Inferior parietal cortex (tissue), 1 donor: ENCODE data around the gene PGAM2.

Experiments used
- DNase-seq: peaks from one replicate; pipeline ENCODE4 v3.0.0-alpha.2; 2016; ENCODE audit errors: extremely low spot score

The PGAM2 gene

DNA sequence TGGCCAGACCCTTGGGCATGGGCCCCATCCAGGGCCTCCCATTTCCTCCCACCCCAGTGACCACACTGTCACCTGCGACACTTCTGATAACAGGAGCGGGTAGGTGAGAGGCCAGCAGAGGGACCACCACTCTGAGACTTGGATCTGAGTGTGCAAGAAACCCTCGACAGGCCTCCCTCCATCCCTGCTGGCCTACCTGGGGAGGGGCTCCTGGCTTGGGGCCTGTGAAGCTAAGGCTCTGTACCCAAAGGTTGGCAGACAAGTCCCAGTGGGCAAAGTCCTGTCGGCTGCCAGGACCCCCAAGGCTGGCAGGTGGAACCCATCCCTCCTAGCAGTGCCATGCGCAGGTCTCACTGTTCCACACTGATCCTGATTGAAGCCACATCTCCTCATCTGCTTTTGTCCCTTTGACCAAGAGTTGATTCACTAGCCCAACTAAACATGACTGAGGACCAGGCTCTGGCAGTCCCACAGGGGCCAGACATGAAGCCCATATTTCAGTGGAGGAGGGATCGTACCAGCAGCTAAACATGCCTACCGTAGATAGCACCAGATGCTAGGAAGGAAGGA is 1.2 kb upstream of the PGAM2 start:
- no peak for DNase-seq

DNA sequence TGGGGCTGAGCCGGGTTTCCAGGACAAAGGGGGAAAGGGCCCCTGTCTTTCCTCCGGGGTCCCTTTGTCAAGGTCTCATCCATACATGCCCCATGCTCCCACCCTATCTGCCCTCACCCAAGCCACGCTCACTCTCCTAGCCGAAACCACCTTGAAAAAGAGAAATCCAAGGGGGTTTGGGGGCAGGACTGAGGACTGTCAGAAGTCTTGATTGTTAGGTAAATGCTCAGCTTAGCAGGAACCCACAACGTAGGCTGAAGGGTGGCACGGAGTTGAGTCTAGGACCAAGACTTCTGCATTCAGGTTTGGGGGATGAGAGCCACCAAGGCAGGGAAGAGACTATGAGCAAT is 719 bp upstream of the PGAM2 start:
- DNase-seq = no peak

DNA sequence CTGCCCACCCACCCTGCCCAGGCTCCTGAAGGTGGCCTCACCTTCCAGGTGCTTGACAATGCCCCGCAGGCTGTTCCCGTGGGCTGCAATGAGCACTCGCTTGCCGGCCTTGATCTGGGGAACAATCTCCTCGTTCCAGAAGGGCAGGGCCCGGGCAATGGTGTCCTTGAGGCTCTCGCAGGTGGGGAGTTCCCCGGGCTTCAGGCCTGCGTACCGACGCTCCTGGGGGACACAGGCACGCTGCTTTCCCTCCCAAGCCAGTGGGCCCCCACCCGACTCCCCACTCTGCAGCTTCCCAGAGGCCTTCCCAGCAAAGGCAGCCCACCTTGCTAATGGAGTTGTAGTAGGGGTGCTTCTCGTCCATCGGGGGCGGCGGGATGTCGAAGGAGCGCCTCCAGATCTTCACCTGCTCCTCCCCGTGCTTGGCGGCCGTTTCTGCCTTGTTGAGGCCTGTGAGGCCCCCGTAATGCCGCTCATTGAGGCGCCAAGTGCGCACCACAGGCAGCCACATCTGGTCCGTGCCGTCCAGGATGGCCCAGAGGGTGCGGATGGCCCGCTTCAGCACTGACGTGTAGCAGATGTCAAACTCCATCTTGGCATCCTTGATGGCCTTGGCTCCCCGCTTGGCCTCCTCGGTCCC is 456 bp downstream of the PGAM2 start:
- no peak for DNase-seq

DNA sequence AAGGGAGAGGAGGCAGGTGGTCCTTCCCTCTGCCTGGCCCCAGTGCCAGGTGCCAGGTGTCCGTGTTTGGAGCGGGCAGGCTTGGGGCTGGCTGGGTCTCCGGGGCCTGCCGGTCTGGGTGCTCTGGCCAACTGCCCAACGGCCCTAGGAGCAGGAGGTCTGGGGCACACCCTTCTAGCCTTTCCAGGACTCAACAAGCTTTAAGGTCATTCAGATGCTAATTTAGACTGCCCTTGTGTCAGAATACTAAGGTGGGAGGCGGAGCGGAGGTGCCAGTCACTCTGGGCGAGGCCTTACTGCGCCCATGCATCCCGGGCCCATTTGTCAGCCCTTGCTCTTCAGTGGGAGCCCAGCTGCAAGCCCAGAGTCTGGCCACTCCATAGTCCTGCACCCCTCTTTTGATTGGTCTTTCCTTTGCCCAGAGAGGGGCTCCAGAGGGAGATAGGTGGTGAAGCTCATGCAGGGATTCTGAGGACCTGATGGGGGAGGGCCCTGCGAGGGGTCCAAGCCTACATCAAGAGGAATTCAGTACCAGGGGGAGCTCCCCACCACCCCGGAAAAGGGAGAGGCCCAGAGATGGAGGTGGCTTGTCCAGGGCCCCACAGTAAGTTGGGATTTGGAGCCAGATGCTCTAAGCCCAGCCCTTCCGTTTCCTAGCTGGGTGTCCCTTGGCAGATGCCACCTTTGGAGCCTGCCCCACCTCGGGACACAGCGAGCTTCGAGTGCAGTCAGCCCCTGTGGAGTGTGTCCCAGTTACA is 1.3 kb downstream of the PGAM2 start:
- no peak for DNase-seq

DNA sequence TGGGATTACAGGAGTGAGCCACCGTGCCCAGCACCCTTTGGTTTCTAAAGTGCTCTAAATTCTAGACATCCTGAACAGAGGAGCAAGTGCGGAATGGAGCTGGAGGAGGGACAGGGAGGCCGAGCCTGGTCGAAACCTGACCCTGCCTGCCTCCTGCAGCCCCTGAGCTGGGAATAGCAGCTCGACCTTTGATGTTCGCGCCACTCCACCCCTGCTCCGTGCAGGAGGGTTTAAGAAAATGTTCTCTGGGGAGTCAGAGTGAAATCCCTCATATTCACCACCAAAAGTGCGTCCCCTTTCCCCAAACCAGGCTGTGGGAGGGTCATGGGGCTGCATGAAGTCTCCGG is 1.8 kb downstream of the PGAM2 start:
- no peak for DNase-seq

DNA sequence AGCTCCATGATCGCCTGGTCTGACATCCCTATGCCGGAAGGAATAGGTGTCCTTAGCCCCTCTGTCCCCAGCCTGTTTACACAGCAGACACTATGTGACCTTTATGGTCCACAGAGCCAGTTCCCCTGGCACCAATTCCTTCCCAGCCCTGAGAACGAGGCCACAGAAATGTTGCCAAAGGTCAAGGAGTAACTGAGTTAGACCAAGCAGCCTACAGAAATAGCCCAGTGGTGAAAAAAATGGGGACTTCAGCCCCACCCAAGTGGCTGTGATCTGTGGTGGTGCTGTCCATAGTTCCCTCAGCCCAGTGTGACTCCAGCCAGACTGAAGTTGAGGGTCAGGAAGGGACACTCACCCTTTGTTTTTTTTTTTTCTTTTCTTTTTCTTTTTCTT is 2.5 kb downstream of the PGAM2 start:
- DNase-seq = no peak

DNA sequence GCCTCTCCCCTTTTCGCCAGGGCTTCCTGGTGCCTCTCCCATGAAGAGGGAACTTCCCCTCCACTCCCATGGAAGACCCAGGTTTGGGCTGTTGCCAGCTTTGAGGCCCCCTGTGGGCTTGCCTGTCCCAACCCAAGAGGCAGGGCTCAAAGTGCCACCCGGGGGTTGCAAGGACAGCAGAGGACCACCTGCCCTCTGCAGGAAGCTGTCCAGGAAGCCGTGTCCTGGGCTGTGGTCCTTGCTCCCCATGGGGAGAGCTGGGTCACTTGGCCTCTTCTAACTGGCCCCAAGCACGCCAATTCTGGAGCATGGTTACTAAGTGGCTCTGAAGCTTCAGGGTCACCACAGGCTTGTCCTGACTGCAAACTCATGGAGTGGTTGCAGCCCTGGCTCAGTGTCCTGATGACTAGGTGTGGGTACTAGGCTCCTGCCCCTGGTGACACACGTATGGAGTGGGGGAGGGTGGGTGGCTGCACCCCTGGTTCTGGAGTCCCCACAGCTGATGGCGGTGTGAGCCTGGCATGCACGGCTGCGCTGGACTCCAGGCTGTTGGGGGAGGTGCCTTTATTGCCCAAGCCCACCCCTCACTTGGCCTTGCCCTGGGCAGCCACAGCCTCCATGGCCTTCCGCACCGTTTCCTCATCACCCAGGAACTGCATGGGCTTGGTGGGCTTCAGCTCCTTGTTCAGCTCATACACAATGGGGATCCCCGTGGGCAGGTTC is 3.0 kb downstream of the PGAM2 start:
- no peak for DNase-seq

DNA sequence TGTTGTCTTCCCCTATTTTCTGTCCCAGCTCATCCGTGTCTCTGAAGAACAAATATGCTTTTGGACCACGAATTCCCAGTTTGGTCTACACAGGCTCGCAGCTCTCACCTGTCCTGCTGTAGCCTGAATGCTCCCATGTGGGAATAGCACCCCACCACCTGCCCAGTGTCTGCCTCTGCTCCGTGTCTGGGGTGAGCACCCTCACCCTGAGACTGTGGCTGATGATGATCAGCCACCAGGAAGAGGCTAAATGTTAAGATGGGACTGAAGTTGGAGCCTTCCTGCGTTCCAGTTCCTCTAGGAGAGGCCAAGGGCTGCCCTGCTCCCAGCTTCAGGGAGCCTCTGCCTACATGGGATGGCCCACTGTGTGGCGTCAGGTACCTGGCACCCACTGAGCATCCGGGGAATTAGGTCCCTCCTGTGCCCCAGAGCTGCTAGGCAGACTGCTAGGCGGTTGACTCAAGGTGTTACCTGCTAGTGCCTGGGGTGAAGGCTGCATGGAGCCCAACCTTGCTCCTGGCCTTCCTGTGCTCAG is 3.7 kb downstream of the PGAM2 start:
- no peak for DNase-seq

DNA sequence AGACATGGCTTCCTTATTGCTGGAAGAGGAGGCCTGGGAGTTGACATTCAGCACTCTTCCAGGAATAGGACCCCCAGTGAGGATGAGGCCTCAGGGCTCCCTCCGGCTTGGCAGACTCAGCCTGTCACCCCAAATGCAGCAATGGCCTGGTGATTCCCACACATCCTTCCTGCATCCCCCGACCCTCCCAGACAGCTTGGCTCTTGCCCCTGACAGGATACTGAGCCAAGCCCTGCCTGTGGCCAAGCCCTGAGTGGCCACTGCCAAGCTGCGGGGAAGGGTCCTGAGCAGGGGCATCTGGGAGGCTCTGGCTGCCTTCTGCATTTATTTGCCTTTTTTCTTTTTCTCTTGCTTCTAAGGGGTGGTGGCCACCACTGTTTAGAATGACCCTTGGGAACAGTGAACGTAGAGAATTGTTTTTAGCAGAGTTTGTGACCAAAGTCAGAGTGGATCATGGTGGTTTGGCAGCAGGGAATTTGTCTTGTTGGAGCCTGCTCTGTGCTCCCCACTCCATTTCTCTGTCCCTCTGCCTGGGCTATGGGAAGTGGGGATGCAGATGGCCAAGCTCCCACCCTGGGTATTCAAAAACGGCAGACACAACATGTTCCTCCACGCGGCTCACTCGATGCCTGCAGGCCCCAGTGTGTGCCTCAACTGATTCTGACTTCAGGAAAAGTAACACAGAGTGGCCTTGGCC is 4.3 kb downstream of the PGAM2 start:
- no peak for DNase-seq

DNA sequence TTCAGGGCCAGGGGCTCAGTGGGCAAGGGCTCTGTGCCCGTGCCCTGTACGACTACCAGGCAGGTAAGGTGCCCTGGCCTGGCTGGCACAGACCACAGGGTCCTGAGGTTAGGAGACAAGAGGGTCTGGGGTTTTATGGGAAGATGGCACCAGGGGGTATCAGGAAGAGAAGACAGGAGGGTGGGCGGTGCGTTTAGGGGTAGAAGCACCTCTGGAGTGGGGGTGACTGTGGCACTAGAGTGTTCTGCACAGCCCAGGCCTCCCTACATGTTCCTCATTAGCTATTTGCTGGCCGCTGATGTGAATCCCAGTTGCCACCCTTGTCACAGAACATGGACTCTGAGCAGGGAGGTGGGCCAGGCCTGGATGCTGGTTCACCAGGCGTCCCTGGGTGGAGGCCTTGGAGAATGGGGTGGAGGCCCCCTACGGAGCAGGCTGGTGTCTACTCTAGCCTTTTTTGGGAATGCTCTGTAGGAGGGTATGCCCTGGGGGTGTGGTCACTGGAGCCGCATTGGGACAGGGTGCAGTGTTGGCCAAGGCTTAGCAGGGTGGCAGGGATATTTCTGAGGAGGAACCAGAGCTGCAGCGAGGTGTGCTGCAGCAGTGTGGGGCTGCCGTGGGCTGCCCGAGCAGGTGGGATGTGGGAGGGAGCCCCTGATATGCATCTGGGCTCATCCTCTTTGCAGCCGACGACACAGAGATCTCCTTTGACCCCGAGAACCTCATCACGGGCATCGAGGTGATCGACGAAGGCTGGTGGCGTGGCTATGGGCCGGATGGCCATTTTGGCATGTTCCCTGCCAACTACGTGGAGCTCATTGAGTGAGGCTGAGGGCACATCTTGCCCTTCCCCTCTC is 5.0 kb downstream of the PGAM2 start:
- DNase-seq = no peak

DNA sequence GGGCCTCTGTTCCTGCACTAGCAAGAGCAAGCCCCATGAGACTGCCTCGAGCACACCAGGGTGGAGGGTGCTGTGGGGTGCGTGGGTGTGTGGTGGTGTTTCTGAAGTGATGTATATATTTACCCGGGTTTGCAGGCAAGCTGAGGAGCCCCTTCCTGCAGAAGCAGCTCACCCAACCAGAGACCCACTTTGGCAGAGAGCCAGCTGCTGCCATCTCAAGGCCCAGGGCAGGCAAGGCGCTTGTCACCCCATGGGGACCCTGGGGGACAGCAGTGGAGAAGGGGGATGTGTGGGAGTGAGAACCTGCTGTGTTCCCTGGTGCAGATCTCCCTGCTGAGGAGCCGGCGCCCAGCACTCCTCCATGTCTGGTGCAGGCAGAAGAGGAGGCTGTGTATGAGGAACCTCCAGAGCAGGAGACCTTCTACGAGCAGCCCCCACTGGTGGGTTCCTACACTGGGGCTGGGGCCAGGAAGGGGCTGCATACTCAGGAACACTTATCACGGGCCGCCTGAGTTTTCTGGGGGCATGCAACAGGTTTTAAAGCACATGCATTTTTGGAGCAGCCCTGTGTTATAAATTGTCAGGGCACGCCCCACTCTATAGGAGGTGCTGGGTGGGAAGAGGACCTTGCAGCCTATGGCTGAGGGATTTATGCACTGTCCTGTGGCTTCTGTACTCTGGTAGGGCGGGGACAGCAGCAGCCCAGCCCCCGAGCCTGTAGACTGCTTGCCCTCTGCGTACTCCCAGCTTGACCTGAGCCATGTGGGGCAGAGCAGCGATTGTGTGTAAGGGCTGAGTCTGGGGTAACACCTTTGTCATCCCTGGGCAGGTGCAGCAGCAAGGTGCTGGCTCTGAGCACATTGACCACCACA is 5.9 kb downstream of the PGAM2 start:
- DNase-seq = no peak

DNA sequence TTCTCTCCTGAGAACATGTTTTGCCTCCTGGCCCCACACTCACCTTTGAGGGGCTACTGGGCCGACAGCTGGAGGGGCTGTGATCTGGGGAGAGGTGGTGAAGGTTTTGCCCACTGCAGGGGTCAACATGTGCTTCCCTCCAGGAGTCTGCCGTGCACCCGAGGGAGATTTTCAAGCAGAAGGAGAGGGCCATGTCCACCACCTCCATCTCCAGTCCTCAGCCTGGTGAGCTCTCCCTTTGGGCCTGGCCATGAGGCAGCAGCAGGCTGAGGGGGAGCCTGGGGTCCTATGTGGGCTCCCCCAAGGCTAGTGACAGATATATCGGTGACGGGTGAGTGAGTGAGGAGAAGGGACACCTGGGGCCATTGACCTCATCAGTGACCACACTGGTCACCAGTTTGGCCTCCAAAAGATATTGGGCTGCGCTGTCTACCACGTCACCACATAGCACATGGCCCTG is 6.6 kb downstream of the PGAM2 start:
- no peak for DNase-seq

DNA sequence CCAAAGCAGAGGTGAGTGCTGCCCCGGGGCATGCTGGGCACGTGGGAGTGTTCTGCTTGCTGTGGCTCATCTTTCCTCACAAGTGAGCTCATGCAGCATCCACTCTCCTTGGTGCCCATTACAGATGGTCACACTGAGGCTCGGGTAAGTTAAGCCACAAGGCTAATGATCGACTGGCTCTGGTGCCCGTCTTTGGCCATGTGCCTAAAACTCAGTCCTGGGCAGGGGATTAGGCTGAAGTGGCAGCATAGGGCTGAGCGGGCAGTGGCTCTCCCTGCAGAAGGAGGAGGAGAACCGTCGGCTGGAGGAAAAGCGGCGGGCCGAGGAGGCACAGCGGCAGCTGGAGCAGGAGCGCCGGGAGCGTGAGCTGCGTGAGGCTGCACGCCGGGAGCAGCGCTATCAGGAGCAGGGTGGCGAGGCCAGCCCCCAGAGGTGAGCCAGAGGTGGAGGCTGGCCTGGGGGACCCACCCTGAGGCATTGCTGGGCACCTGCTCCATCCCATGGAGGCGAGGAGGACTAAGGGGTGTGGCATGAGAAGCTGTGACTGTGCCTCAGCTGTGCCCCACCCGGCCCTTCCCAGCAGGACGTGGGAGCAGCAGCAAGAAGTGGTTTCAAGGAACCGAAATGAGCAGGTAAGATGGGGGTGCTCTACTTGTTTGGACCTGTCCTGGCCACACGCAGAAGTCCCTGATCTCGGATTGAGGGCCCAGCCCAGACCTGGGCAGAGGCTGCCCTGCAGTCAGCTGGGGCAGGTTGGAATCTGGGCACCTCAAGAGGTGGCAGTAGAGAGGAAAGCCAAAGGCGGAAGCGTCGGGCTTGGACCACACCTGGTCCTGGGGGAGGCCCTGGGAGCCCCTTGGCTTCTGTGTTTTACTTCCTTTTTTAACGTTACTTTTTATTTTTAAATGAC is 7.3 kb downstream of the PGAM2 start:
- no peak for DNase-seq

DNA sequence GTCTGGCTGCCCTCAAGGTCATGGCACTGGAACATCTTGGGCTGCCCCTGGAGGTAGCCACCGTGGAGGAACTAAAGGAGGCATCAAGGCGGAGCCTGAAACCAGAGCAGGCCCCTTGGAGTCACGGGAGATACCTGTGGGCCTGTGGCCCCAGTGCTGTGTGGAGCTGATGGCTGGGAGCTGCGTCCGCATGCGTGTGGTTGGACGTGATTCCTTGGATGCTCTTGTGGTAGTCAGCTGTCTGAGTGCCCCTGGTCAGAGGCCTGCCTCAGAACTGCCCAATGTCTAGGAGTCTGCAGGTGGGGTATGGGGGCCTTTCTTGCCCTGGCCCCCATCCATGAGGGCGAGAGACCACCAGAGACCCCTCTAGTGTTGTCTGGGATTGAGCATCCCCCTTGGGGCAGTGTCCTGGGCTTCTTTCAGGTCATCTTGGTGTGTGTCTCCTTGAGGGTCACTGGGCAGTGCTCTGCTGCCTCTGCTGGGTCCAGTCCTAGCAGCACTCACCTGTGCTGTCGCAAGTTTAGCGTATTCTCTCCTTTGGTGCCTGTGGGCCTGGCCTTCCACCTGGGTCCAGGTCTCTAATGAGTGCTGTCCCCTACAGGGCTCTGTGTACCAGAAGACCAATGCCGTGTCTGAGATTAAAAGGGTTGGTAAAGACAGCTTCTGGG is 8.1 kb downstream of the PGAM2 start:
- no peak for DNase-seq

DNA sequence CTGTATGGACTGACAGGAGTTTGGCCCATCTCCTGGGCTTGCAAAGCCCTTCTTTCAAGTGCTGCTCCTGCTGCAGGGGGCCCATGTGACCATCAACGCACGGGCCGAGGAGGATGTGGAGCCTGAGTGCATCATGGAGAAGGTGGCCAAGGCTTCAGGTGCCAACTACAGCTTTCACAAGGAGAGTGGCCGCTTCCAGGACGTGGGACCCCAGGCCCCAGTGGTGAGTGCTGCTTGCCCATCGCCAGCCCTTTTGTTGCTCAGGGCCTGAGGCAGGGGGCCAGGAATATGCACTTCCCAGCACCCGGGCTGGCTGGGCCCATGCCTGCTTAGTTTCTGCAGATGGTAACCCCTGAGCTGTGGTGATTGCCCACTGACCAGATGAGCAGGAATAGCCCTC is 8.7 kb downstream of the PGAM2 start:
- no peak for DNase-seq

DNA sequence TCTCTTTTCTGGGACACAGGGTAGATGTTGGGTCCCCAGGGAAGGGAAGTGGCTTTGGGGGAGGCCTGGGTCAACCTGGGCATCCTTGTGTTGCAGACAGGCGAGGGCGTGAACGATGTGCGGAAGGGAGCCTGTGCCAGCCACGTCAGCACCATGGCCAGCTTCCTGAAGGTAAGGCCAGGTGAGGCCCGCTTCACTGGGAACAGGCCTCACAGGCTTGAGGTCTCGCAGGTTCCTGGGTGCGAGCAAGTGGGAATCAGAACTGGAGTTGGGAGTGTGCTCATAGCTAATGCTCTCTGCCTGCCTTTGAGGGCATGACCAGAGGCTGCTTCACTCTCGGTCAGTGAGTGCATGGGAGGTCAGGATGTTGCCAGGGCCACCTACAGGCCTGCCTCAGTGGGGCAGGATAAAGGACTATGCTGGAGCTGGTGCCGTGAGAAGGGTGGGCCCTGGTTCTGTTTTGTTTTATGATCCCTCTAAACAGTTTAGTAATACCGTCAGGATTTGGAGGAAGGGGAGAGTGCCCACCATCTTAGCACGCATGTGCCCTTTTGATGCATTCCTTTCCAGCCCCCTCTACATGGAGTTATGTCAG is 12.5 kb downstream of the PGAM2 start:
- DNase-seq = no peak

DNA sequence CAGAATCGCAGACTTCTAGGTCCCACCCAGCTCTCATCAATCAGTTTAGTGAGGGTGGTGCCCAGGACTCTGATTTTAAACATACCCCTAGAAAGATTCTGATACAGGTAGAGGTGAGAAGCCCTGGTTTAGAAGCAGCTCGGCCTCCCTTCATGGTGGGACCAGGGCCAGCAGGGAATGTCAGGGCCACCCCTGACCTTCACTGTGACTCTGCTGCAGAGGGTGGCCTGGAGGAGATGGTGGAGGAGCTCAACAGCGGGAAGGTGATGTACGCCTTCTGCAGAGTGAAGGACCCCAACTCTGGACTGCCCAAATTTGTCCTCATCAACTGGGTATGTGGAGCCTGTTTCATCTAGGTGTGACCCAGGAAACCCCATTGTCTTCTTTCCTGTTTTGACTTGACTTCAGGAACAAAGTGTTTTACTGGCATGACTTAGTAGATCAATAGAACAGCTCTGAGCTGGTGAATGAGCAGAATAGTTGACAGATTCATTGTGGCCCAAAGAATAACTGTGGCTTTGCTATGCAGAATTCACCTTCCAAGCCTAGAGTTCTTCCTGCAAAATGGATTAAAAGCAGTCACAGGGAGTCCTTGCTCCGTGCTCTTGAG is 13.7 kb downstream of the PGAM2 start:
- no peak for DNase-seq
